Suprapubic skin (tissue), 4 donors: ENCODE data around the gene RAPGEF3.

Experiments
- EP300 ChIP-seq: sonication (generic); formaldehyde crosslinking; IDR thresholded peaks from one replicate; pipeline ENCODE4 v1.6.1; 2017; ENCODE audit warnings: antibody characterized with exemption
- POLR2A ChIP-seq, 2 donors: fragments of 450-650 bp; IDR thresholded peaks; one replicate each; pipeline ENCODE4 v1.6.1; 2017; ENCODE audit warnings: antibody characterized with exemption in 2 of 2, mild to moderate bottlenecking in 2 of 2, moderate library complexity in 2 of 2
- POLR2AphosphoS5 ChIP-seq, 3 donors: sonication (generic); formaldehyde crosslinking; IDR thresholded peaks; one replicate each; pipeline ENCODE4 v1.6.1; 2017; ENCODE audit warnings: antibody characterized with exemption in 3 of 3
- TF ChIP-seq, protein P1 (sequence below), 2 donors: fragments of 200-600 bp in 1 of 2; fragments of 450-650 bp in 1 of 2; sonication (generic) in 1 of 2; IDR thresholded peaks; one replicate each; pipeline ENCODE4 v1.5.1; 2016 to 2019; ENCODE audit warnings: antibody characterized with exemption in 2 of 2, mild to moderate bottlenecking in 1 of 2, moderate library complexity in 1 of 2

DNA sequence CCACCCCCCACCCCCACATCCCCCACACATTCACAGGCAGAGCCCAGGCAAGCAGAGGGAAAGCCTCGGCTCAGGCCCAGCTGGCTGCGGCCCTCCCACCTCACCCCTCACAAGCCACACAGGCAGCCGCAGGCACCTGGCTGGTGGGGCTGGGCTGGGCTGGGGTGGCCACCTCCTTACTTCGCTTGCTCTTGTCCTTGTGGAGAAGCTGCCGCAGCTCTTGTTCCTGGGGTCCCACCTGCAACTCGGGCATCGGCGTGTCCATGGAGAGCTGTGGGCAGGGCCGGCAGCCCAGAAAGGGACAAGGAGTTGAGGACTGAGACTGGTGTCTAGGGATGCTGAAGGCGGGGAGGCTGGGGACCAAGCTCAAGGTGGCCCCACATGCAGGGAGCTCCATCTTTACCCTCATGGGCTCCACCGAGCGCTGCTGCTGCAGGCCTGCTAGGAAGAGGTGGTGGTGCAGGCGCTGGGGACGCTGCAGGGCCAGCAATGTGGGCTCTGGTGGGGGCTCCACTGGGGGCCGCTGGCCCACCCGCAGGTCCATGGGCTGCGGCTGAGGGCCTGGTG lies 39.8 kb upstream of the RAPGEF3 start:
- TF ChIP-seq POLR2A (IDR thresholded peaks at IDR 0.05) = no peak
- TF ChIP-seq, protein P1, sequence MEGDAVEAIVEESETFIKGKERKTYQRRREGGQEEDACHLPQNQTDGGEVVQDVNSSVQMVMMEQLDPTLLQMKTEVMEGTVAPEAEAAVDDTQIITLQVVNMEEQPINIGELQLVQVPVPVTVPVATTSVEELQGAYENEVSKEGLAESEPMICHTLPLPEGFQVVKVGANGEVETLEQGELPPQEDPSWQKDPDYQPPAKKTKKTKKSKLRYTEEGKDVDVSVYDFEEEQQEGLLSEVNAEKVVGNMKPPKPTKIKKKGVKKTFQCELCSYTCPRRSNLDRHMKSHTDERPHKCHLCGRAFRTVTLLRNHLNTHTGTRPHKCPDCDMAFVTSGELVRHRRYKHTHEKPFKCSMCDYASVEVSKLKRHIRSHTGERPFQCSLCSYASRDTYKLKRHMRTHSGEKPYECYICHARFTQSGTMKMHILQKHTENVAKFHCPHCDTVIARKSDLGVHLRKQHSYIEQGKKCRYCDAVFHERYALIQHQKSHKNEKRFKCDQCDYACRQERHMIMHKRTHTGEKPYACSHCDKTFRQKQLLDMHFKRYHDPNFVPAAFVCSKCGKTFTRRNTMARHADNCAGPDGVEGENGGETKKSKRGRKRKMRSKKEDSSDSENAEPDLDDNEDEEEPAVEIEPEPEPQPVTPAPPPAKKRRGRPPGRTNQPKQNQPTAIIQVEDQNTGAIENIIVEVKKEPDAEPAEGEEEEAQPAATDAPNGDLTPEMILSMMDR (IDR thresholded peaks at IDR 0.05) = no peak
- TF ChIP-seq POLR2AphosphoS5 (IDR thresholded peaks at IDR 0.05) = no peak
- TF ChIP-seq EP300 = no peak
